Activated naive CD8-positive, alpha-beta T cell treated with anti-CD3 and anti-CD28 coated beads, Interleukin-2, amount 50 U/mL, for 24 hours (primary cell): Measurements from ENCODE around the gene ZNF385C.

Experiments
- ATAC-seq: fragments of 150-1000 bp; cut with Tn5 transposase; one replicate; pipeline ENCODE4 v1.10.0; 2021
- DNase-seq: peaks from one replicate; pipeline ENCODE4 v3.0.0; 2021
- H3K27ac Mint-ChIP-seq: one replicate; pipeline ENCODE4 v1.8.0; 2021; ENCODE audit warnings: mild to moderate bottlenecking, mixed read lengths
- H3K27me3 Mint-ChIP-seq: one replicate; pipeline ENCODE4 v1.8.0; 2021; ENCODE audit warnings: mixed read lengths
- H3K36me3 Mint-ChIP-seq: one replicate; pipeline ENCODE4 v1.8.0; 2021; ENCODE audit warnings: low read depth, mixed read lengths
- H3K4me1 Mint-ChIP-seq: one replicate; pipeline ENCODE4 v1.8.0; 2021; ENCODE audit warnings: mixed read lengths
- H3K4me3 Mint-ChIP-seq: one replicate; pipeline ENCODE4 v1.8.0; 2021; ENCODE audit warnings: mild to moderate bottlenecking, moderate library complexity, mixed read lengths
- H3K9me3 Mint-ChIP-seq: one replicate; pipeline ENCODE4 v1.8.0; 2021; ENCODE audit warnings: mixed read lengths

ZNF385C gene

DNA sequence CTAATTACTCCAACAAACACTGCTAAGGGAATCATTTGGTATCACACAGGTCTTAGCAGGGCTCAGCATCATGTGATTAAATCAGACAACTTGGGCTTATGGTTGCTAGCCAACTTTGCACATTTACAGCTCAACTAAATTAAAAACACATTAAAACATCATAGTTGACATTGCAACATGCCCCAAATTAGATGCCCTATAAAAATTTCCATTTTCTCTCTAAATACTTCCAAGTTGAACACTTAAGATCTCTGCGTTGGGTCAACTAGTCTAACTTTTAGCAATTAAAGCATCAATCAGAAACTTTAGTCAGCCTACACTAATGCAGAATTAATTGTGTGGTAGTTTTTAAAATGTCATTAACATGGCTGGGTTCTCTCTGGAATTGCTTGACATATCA lies 93.1 kb downstream of the ZNF385C start:
- Mint-ChIP-seq H3K4me1 (peaks cover 19% of the 10 kb centered on the region), H3K36me3 (peaks cover 32% of the 10 kb centered on the region), H3K9me3 (no peaks in the 10 kb centered on the region), H3K27me3 (no peaks in the 10 kb centered on the region), H3K27ac (peak overlapping the region; percentile 37), H3K4me3 (no peak overlapping the region)
- no peak for DNase-seq
- ATAC-seq = no peak

DNA sequence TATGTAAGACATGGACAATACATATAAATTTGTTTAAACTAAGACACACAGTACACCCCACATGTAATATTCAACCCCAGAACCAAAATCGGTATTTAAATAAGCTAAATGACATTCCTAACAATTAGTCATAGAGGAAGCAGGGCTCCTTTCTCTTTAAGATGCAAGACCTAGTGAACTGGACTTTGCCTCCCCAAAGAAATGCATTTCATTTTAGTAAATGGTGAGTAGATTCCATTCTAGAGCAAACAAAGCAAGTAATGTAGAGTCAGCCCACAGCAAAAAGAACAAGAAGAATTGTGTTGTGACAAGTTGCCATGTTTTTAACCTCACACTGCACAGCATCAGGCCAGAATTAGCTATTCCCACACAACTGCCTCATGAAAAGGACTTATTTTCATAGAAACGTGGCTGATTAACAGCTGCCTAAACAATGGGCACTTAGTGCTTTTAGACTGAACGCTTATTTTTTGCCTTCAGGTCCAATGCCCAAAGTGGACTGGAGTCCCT lies 95.4 kb downstream of the ZNF385C start:
- Mint-ChIP-seq H3K27me3 (no peaks in the 10 kb centered on the region), H3K4me3 (no peak overlapping the region), H3K36me3 (peaks cover 35% of the 10 kb centered on the region), H3K27ac (no peak overlapping the region), H3K4me1 (peaks cover 11% of the 10 kb centered on the region), H3K9me3 (no peaks in the 10 kb centered on the region)
- DNase-seq = no peak
- ATAC-seq = no peak

GRCh38 chr17:42002175-42002791 lies 96.0 kb downstream of the ZNF385C start:
- Mint-ChIP-seq H3K27ac (no peak overlapping the region), H3K9me3 (no peaks in the 10 kb centered on the region), H3K27me3 (no peaks in the 10 kb centered on the region), H3K4me3 (no peak overlapping the region), H3K4me1 (peaks cover 13% of the 10 kb centered on the region), H3K36me3 (peaks cover 36% of the 10 kb centered on the region)
- ATAC-seq (no peak), DNase-seq (no peak)

DNA sequence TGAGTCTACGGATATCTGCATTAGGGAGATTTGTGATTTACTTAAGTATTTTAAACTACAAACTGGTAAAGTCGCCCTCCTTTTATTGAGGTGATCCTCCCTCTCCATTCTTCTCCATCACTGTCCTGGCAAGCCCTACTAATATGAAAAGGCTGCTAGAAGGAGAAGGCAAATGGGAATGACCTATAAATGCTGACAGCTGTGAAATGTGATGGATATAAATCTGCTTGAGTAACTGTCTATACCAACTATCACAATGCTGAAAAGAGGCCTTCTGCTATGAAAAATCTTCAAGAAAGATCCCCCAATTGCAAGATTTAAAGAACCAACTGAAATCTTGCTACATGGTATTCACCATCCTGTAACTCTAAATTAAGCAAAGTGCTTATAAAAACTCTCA lies 96.5 kb downstream of the ZNF385C start:
- H3K4me3 Mint-ChIP-seq = no peak overlapping the region
- ATAC-seq (no peak), DNase-seq (no peak)
- H3K4me1 Mint-ChIP-seq = peaks cover 14% of the 10 kb centered on the region
- H3K9me3 Mint-ChIP-seq = no peaks in the 10 kb centered on the region
- H3K27me3 Mint-ChIP-seq = no peaks in the 10 kb centered on the region
- peaks cover 38% of the 10 kb centered on the region for H3K36me3 Mint-ChIP-seq
- no peak overlapping the region for H3K27ac Mint-ChIP-seq

GRCh38 chr17:42000413-42001133 lies 97.7 kb downstream of the ZNF385C start:
- ATAC-seq = no peak
- no peaks in the 10 kb centered on the region for H3K27me3 Mint-ChIP-seq
- H3K4me1 Mint-ChIP-seq = peaks cover 25% of the 10 kb centered on the region
- no peak for DNase-seq
- H3K27ac Mint-ChIP-seq = peak overlapping the region; percentile 61
- no peak overlapping the region for H3K4me3 Mint-ChIP-seq
- no peaks in the 10 kb centered on the region for H3K9me3 Mint-ChIP-seq
- peaks cover 46% of the 10 kb centered on the region for H3K36me3 Mint-ChIP-seq

DNA sequence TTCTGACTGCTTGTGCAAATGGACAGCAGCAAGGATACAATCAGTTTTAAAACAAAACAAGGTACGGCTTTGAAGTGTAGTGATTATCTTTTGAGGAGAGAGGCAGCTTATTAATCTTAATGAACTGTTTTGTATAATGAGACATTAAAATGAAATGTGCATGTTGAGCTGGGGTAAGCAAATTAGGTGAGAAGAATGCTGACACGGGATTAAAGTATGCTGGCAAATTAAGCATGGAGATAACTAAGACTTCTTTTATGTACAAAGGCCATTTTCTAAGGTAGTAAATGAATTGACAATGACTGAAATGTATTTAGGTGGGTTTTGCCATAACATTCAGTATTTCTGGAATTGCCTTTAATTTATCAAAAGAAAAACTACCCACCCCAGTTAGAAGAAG lies 99.8 kb downstream of the ZNF385C start:
- peaks cover 23% of the 10 kb centered on the region for H3K4me1 Mint-ChIP-seq
- H3K27me3 Mint-ChIP-seq = no peaks in the 10 kb centered on the region
- ATAC-seq (no peak), DNase-seq (no peak)
- peaks cover 49% of the 10 kb centered on the region for H3K36me3 Mint-ChIP-seq
- H3K4me3 Mint-ChIP-seq = no peak overlapping the region
- no peaks in the 10 kb centered on the region for H3K9me3 Mint-ChIP-seq
- H3K27ac Mint-ChIP-seq = no peak overlapping the region

GRCh38 chr17:41996855-41997164 lies 101.5 kb downstream of the ZNF385C start:
- no peaks in the 10 kb centered on the region for H3K9me3 Mint-ChIP-seq
- H3K4me1 Mint-ChIP-seq = peaks cover 21% of the 10 kb centered on the region
- DNase-seq (no peak), ATAC-seq (peak; percentile 65)
- peak overlapping the region; percentile 81 for H3K27ac Mint-ChIP-seq
- H3K27me3 Mint-ChIP-seq = no peaks in the 10 kb centered on the region
- peaks cover 52% of the 10 kb centered on the region for H3K36me3 Mint-ChIP-seq
- no peak overlapping the region for H3K4me3 Mint-ChIP-seq

DNA sequence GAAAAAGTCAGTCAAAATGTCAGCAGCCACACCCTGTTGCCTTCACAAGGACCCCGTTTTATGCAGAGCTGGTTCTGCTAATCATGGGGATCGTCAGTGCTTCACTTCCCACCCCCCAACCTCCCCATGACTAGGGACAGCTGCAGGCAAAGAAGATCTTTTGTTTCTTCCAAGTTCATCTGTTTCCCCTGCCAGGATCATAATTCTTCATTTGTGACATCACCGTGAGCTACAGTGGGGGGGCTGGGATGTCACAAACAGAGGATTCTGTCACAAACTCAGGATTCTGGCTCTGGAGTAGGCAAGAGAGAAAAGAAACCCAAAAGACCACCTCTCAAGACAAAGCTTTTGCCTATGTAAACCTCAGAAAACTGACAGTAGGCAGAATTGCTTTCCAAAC lies 105.7 kb downstream of the ZNF385C start:
- ATAC-seq (no peak), DNase-seq (no peak)
- no peak overlapping the region for H3K27ac Mint-ChIP-seq
- peaks cover 59% of the 10 kb centered on the region for H3K36me3 Mint-ChIP-seq
- H3K4me1 Mint-ChIP-seq = peaks cover 30% of the 10 kb centered on the region
- no peaks in the 10 kb centered on the region for H3K9me3 Mint-ChIP-seq
- H3K4me3 Mint-ChIP-seq = no peak overlapping the region
- H3K27me3 Mint-ChIP-seq = no peaks in the 10 kb centered on the region

DNA sequence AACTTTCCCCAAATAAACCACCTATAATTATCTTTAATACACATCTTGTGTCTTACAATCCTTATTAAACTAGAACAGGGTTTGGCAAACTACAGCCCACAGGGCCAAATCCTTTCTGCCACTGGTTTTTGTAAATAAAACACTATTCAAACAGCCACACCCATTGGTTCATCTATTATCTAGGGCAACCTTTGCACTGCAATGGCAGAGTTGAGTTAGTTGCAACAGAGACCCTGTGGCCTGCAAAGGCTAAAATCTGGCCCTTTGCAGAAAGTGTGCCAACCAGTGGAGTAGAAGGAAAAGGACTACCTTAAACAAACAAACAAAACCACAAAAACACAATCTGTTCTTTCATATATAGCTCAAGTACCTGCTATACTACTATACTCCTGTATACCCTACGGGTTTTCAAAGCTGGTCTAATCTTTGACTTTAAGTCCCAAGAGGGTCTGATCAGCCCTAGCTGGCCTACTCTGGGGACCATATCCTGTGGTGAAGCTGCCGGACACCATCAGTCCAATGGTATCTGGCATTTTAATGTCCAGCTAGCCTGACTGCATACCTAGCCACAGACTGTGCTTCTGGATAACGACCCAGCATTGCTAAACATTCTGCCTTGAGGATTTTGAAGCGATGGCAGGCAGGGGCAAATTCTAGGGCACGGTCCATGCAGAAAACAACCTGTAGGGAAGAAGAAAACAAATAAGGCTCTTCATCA lies 108.4 kb downstream of the ZNF385C start:
- Mint-ChIP-seq H3K36me3 (peaks cover 63% of the 10 kb centered on the region), H3K4me1 (peaks cover 19% of the 10 kb centered on the region), H3K27me3 (no peaks in the 10 kb centered on the region), H3K27ac (no peak overlapping the region), H3K4me3 (no peak overlapping the region), H3K9me3 (no peaks in the 10 kb centered on the region)
- DNase-seq = no peak
- ATAC-seq = no peak

GRCh38 chr17:41988418-41988817 lies 109.9 kb downstream of the ZNF385C start:
- Mint-ChIP-seq H3K36me3 (peaks cover 63% of the 10 kb centered on the region), H3K27me3 (no peaks in the 10 kb centered on the region), H3K4me1 (peaks cover 19% of the 10 kb centered on the region), H3K9me3 (no peaks in the 10 kb centered on the region), H3K4me3 (no peak overlapping the region), H3K27ac (peak overlapping the region; percentile 83)
- no peak for DNase-seq
- ATAC-seq = no peak

DNA sequence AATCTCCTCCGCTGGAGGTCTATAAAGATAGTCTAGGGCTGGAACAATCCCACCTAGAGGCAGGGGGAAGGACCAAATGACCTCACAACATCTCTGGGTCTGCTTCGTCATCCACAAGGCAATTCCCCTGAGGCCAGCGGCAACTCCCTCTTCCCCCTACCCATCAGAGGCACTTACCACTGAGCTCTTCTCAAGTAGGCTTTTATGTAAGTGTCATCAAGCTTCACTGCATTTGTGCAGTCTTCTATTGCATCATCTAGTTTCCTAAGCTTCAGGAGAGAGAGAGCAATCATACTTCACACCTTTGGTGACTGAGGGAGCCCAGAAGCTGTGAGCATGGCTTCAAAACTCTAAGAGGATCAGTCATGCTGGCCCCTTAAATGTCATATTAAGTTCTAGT lies 110.6 kb downstream of the ZNF385C start:
- Mint-ChIP-seq H3K4me1 (peaks cover 19% of the 10 kb centered on the region), H3K9me3 (no peaks in the 10 kb centered on the region), H3K4me3 (no peak overlapping the region), H3K27me3 (no peaks in the 10 kb centered on the region), H3K36me3 (peaks cover 64% of the 10 kb centered on the region), H3K27ac (peak overlapping the region; percentile 83)
- DNase-seq = no peak
- ATAC-seq = peak; percentile 93

DNA sequence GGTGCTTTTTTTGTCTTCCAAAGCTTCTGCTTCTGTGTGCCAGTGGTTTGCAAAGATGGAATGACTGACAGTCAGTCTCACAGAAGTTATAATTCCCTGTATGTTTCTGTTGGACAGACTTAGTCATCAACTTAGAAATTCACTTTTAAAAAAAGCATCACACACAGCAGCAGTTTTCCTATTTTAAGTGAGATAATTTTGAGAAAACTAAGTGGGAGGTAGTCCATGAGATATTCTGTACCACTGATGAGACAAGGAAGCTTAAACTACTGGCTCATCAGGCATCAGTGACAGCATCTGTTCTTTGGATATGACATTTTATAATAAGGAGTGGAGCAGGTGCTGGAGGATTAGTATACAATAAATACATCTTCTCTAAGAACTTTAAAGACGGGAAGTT lies 111.6 kb downstream of the ZNF385C start:
- Mint-ChIP-seq H3K36me3 (peaks cover 68% of the 10 kb centered on the region), H3K4me3 (no peak overlapping the region), H3K27ac (peak overlapping the region; percentile 83), H3K27me3 (no peaks in the 10 kb centered on the region), H3K4me1 (peaks cover 19% of the 10 kb centered on the region), H3K9me3 (no peaks in the 10 kb centered on the region)
- DNase-seq (no peak), ATAC-seq (no peak)

GRCh38 chr17:41985919-41986318 lies 112.4 kb downstream of the ZNF385C start:
- Mint-ChIP-seq H3K4me3 (no peak overlapping the region), H3K4me1 (peaks cover 19% of the 10 kb centered on the region), H3K36me3 (peaks cover 66% of the 10 kb centered on the region), H3K27me3 (no peaks in the 10 kb centered on the region), H3K27ac (no peak overlapping the region), H3K9me3 (no peaks in the 10 kb centered on the region)
- DNase-seq = no peak
- ATAC-seq = no peak

DNA sequence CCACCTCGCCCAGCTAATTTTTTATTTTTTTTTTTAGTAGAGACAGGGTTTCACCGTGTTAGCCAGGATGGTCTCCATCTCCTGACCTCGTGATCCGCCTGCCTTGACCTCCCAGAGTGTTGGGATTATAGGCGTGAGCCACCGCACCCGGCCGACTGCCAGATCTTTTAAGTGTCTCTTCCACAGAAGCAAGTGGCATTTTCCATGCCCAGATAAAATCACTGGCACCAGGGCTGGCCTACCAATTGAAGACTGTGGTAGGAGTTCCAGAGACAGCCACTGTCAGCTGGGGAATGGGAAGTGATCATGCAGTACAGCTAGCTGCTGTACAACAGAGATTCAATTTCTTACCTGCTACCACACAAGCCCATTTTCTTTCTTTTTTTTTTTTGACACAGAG lies 113.8 kb downstream of the ZNF385C start:
- H3K9me3 Mint-ChIP-seq = no peaks in the 10 kb centered on the region
- peaks cover 19% of the 10 kb centered on the region for H3K4me1 Mint-ChIP-seq
- H3K27me3 Mint-ChIP-seq = no peaks in the 10 kb centered on the region
- peaks cover 67% of the 10 kb centered on the region for H3K36me3 Mint-ChIP-seq
- H3K4me3 Mint-ChIP-seq = no peak overlapping the region
- no peak for ATAC-seq
- no peak overlapping the region for H3K27ac Mint-ChIP-seq
- no peak for DNase-seq
